Gastroesophageal sphincter (tissue), 3 donors: ENCODE measurements around the gene TWF2.

Experiments used
- CTCF ChIP-seq, 4 experiments: fragments of 200-600 bp in 2 of 4; fragments of 450-650 bp in 2 of 4; sonication (generic) in 1 of 4; IDR thresholded peaks; one replicate each; pipeline ENCODE4 v1.5.1; 2017 to 2019; ENCODE audit warnings: antibody characterized with exemption in 4 of 4, mild to moderate bottlenecking in 2 of 4, moderate library complexity in 2 of 4
- EP300 ChIP-seq: sonication (generic); formaldehyde crosslinking; IDR thresholded peaks from one replicate; pipeline ENCODE4 v1.6.1; 2017; ENCODE audit warnings: antibody characterized with exemption, mild to moderate bottlenecking
- POLR2A ChIP-seq, 2 donors: fragments of 450-650 bp; IDR thresholded peaks; one replicate each; pipeline ENCODE4 v1.6.1; 2017; ENCODE audit warnings: antibody characterized with exemption in 2 of 2, mild to moderate bottlenecking in 2 of 2, moderate library complexity in 1 of 2

GRCh38 chr3:52218454-52218853 is 20.5 kb downstream of the TWF2 start:
- TF ChIP-seq CTCF (IDR thresholded peaks at IDR 0.05) (no peak), EP300 (no peak), POLR2A (IDR thresholded peaks at IDR 0.05) (no peak)
